Activated CD8-positive, alpha-beta memory T cell treated with anti-CD3 and anti-CD28 coated beads, Interleukin-2, amount 50 U/mL, for 1 hour (primary cell): ENCODE measurements around the gene CHCHD6.

Source experiments
- DNase-seq: peaks from one replicate; pipeline ENCODE4 v3.0.0-alpha.2; 2020; ENCODE audit errors: extremely low read depth

CHCHD6 gene

DNA sequence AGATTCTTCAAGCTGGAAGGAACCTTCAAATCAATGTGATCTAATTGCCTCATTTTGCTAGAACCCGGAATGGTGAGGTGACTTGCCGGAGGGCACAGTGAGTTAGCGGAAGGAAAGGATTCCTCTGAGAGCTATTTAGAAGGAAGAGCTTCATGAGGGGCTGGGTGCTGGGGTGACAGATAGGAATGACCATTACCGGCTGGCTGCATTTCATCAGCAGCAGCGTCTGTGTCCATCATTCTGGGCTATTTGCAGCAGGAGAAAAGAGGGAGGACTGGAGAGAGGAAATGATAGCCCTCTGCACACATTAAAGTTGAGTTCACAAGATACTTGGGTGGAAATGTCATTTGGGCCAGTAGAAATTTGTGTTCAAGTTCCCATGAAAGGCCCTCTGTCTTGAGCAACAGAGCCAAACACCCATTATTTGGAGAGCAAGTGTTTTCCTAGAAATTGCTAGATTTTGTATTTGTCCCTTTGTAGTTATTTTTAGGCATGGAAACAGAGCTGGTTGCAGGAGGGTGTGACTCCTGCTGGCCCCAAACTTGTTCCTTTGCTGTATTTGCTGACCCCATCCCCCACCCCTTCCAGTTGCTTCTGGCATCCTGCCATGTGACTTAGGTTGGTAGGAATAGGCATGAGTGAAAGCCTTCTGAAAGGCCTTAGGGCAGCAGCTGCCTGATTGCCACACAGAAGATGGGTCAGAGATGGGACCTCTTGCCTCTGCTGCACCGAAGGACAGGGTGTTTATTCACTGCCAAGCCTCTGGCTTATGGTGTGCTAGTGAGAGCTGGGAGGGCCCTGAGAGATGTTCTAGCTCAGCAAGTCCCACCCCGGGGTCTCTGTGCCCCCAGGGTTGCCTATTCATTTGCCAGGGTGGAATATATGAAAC lies 191.4 kb downstream of the CHCHD6 start:
- no peak for DNase-seq

DNA sequence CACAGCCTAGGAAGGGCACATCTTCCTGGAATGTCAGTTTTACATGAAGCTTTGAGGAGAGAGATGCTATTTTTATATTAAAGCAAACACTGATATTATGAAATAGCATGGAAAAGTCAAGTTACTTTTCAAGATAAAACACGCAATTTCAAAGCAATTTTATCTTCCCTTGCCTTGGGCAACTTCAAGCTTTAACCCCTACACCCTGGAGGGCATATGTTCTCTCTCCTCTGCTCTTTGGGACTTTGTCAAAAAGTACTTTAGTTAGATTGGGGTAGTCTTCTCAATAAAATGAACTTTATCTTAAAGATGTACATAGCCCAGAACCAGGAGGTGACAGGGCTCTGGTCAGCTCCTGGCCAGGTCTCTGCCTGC lies 192.0 kb downstream of the CHCHD6 start:
- no peak for DNase-seq

DNA sequence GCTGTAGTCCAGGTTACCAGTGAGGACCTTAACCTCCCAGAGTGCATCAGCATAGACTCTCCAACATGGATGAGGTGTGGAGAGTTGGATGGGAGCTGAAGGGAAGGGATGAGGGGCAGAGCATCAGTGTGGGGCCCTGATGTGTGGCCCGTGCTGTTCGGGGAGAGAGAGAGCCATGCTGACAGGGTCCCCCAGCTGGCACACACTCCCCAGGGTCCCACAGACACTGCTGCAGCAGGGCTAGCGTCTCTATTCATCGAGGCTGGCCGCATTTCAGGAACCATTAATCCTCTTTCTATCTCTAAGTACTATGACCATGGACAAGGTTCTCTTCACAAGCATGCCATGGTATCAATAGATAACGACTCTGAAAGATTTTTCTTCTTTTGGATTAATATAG lies 192.9 kb downstream of the CHCHD6 start:
- no peak for DNase-seq

DNA sequence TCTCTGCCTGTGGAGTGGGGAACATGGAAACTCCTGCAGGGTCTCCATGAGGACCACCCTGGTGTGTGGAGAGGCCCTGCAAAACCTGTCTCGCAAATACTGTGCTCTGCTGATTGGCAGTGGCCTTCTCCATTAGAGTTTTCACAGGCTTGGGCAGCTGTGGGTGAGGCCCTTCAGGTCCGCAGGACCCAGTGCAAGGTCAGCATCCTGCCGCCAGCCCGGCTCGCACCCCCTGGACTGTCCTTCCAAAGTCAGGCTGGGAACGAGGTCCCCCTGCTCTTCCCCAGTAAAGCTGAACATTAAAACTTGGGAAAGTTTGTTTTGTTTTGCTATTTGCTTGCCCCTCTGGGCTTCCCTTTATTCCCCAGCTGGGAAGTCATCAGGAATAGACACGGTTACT lies 193.9 kb downstream of the CHCHD6 start:
- no peak for DNase-seq

DNA sequence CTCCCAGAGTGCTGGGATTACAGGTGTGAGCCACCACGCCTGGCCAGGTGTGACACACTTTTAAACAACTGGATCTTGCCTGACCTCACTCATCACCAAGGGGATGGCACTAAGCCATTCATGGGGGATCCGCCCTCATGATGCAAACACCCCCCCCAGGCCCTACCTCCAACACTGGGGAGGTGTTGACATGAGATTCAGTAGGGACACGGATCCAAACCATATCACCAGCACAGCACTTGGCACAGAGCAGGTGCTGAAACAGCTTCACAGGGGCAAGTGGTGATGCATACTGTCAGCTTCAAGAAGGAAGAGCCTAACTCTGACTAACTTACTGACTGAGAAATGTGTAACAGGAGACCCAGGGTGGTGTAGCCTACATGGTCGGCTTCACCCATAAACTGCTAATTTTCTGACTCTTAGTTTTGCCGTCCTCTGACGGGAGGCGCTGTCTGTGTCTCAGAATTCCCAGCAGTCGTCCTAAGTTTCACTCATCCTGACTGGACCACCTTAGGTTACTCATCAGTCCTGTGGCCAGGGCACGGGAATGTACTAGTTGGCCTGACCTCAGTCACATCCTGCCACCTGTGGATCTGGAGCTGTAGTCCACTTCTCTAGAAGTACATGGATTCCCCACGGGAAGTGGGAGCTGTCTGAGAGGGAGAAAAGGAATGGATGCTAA lies 197.0 kb downstream of the CHCHD6 start:
- no peak for DNase-seq

DNA sequence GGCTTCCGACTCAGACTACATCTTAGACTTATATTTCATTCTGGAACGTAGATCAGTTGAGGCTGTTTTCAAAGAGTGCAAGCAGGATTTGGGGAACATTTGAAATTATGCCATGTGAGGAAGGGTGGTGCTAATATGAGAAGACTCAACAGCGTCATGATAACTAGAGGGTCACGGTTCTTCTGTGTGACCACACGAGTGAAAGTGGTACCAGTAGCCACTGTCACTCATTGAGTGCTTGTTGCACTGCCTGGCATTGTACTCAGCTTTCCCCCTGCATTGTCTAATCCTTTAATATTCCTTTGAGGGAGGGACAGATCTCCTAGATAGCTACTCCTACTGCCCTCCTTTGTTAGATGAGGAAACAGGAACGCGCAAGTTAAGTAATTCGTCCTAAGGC lies 197.6 kb downstream of the CHCHD6 start:
- DNase-seq, result no peak

DNA sequence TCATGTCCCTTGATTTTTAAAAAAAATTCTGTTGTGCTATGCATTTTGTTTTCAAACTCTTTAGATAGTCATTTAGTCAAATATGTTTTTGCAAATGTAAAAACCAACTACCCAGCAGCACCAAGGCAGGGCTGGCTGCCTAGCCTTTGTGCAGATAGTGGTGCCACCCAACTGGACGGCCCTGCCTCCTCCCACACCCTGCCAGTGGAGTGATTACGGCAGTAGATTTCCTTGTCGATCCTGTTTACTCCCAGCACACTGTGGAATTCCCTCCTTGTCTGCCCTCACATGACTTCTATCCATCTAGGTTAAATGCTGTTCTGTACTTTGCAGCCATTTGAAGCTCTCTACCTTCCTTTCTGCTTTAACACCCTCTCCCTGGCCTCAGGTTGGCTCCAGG lies 199.5 kb downstream of the CHCHD6 start:
- no peak for DNase-seq

DNA sequence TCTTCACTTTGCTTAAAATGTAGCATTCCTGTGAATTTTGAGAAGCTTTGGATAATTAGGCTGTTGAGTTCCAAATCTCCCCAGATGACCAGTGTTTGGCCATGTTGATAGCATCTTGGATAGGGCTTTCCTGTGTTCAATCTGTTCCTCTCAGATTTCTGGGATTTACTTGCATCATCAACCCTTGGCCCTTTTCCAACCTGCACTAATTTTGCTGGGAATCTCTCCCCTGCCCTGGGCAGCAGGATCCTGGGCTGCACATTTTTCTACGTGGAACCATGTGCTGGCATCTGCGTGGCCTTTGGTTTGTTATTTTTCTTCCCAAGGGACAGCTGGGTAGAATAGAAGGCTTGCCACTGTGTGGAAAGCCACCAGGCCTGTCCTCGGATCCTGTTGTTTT lies 203.5 kb downstream of the CHCHD6 start:
- DNase-seq, result no peak

DNA sequence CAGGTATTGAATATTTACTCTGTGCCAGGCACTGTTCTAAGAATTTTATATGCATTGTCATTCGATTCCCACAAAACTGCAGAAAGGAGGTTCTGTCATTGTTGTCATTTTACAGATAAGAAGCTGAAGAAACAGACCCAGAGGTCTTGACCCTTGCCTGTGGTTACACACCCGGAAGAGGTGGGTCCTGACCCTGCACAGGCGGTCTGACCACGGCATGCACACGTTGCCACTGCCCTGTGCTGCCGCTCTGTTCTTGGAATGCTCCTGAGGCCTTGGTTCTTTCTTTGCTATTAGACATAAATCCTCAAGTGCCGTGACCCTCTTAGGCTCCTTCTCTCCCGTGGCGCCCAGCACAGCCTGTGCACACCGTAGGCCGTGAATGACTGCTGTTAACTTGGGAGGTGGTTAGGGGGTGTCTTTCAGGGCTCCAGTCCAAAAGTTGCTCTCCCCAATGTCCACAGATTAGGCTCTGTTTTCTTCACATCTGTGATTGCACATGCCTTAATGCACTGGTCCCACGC lies 204.8 kb downstream of the CHCHD6 start:
- DNase-seq, result no peak

DNA sequence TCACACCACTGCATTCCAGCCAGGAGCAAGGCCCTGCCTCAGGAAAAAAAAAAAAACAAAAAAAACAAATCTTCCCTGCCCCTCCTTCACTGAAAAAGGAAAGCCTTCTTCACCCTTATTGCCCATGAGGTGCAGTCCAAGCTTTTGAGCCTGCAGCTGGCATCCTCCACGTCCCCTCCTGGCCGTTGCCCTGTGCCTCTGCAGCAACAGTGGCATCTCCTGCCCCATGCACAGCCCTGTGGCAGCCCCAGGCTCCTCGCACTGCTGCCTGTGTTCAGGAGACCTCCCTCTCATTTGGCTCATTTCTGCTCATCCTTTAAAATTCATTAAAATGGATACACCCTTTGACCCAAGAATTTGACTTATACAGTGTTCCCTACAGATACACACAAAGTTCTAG lies 206.2 kb downstream of the CHCHD6 start:
- DNase-seq, result no peak

DNA sequence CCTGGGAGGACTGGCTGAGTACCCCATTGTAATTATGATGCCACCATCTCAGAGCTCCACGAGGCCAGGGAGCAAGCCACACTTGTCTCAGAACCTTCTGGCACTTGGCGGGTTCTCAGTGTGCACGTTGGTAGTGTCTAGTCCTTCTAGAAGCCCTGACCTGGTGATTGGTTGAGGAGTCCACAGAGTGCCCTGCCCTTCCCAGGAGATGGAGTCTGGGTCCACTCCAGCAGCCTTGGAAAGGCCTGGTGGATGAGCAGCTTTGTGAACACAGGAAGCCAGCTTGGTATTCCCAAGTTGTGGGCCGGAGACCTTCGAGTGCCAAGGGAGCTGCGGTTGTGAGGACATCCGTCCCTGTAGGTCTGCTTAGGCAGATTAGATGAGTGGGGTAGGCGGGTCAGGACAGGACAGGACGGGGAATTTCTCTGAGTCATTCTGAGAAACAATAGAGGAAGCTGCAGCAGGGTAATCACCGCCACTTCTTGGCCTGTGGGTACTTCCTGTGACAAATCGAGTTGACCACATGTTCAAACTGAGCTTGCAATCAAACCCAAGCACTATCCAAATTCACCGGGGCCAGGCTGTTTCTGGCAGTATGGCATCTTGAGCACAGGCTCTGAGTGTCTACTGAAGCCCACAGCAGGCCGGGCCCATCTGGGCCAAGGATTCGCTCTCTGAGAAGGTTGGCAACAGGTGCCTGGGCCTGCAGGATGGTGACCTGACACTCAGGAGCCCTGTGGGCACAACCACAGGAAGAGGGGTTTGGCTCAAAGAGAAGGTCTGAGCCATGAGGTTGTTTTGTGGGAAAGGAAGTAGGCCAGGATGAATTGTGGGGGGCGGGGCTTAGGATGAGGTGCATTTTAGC lies 207.4 kb downstream of the CHCHD6 start:
- DNase-seq, result peak; percentile 26

DNA sequence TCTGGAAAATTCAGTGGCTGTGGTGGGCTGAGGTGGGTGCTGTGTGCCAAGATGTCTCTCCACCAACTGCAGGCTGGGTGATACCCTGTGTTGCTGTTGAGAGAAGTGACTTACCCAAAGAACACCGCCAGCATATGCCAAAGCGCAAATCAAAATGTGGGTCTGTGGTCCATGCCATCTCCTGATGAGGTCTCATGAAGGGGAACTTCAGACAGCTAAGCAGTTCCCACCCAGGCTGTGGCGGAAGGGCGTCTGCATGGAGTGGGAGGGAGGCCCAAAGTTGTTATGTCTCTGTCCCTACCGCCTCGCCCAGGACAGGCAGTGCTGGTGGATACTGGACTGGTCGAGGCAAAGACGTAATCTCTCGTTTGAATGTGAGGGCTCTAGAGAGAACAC lies 208.0 kb downstream of the CHCHD6 start:
- no peak for DNase-seq

DNA sequence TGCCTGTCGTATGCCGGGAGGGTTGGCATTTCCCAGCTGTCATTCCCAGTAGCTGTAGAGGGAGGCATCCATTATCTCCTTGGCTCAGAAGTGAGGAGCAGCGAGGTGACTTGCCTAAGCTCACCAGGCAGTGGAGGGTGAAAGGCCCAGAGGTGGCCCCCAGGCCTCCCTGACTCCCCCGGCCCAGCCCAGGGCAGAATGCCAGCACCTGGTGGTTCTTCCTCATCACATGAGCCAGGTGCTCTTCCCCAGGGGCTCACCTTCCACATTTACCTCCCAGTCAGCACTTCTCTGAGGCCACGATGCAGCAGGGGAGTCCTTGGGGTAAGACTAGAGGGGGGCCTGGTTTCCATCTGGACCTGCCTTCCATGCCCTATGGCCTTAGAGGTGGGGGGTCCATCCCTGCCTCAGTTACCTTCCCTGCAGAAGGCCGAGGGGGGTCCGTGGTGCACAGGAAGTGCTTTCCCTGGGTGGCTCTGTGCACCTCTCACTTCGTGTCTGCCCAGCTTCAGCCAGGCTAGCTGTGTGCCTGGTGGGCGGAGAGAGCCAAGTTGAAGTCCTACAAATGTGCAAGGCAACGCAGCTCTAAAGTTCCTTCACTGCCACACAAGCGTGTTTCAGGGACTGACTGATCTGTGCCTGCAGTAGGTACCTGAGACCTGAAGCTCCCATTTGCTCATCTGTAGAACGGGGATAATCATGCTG lies 208.6 kb downstream of the CHCHD6 start:
- no peak for DNase-seq

DNA sequence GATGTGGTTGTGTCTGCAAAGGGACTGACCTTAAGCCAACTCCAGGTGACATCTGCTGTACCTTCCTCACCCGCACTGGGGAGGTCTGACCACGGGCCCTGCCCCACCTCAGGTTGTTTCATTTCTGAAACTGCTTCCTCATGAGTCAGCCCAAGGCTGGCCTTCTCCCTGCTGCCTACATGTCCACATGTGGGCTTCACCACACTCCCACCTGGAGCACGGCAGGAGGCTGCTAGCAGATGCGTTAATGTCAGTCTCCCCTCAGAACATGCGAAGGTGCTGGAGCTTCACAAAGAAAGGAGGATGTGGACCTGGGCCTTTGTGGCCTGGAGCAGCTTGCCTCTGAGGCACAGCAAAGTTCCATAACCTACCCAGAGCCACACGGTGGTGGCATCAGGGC lies 209.5 kb downstream of the CHCHD6 start:
- DNase-seq, result no peak

DNA sequence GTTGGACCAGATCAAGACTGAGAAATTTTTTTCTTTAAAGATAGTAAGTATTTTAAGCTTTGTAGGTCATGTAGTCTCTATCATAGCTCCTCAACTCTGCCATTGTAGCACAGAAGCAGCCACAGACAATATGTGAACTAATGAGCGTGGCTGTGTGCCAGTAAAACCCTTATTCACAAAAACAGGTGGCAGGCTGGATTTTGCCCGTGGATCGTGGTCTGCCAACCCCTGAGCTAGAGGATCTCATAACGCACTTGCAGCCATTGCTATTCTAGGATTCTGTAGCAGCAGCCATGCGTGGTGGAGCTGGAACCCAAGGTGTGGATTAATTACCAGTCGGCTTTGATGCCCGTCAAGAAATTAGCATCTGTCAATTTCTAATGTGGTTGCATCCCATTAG lies 210.2 kb downstream of the CHCHD6 start:
- DNase-seq, result no peak

DNA sequence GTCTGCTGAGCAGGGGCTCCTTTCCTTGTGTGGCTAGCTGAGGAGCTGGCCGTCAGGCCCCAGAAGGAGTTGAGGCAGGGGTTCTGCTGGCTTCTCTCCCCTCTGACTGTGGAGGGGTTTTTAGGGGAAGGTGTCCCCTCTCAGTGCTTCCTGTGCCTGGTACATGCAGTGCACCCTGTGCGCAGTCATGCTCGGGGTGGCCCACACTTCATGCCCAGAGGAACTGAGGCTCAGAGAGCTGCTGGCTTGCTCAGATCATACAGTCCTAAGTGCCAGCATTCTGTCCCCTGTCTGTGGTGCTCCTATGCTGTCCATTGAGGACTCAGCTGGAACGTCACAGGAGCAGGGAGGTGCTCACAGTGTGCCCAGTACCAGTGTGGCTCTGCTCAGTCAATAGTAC lies 211.0 kb downstream of the CHCHD6 start:
- no peak for DNase-seq

DNA sequence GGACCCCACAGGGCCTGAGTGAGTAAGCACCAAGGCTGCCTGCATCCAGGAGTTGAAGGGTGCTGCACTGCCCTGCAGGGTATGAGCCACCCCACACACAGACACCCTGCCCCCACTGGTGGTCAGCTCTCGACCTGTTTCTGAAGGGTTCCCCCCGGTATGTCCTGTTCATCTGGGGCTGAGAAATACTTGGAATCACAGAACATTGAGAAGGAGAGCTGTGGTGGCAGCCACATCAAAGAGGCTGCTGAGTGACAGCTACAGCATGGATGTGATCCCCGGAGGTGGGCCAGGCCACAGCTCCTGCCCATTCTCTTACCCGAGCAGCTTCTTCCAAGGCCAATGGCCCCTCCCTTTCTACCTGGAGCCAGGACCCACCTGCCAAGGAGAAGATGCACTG lies 212.5 kb downstream of the CHCHD6 start:
- DNase-seq, result no peak

DNA sequence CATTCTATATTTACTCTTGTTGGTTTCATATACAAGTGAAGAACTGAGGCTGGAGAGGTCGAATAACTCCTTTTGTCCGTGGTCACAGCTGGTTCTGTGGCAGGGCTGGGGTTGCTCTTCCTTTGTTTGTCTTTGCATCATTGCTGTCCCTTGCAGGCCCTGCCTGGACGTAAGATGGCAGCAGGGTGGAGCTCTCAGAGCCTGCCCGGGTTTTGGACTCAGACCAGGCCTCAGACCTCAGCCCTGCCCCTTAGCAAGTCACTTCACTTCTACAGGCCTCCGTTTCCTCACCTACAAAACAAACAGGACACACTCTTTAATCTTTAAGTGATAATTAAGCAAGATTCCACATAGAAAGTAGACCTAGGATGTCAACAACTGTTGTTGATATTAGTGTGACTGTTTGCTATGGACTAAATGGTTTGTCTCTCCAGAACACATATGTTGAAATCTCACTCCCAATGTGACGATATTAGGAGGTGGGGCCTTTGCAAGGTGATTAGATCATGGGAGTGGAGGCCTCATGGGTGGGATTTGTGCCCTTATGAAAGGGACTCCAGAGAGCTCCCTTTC lies 213.3 kb downstream of the CHCHD6 start:
- no peak for DNase-seq

DNA sequence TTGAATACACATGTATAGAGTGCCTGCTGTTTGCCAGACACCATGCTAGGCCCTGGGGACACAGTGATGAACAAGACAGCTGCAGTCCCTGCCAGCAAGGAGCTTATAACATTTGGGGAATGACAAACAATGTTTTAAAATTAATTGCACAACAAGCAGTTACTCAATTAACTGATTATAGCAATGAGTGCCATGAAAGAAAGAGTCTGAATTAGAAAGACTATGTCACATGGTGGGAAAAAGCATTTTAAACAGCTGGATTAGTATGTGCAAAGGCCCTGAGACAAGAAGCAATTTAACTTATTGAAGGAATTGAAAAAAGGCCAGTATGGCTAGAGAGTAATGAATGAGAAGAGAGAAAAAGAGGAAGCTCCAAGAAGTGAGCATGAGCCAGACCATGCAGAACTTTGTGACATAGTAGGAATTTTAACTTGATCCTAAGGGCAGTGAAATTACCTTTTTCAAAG lies 214.3 kb downstream of the CHCHD6 start:
- no peak for DNase-seq

DNA sequence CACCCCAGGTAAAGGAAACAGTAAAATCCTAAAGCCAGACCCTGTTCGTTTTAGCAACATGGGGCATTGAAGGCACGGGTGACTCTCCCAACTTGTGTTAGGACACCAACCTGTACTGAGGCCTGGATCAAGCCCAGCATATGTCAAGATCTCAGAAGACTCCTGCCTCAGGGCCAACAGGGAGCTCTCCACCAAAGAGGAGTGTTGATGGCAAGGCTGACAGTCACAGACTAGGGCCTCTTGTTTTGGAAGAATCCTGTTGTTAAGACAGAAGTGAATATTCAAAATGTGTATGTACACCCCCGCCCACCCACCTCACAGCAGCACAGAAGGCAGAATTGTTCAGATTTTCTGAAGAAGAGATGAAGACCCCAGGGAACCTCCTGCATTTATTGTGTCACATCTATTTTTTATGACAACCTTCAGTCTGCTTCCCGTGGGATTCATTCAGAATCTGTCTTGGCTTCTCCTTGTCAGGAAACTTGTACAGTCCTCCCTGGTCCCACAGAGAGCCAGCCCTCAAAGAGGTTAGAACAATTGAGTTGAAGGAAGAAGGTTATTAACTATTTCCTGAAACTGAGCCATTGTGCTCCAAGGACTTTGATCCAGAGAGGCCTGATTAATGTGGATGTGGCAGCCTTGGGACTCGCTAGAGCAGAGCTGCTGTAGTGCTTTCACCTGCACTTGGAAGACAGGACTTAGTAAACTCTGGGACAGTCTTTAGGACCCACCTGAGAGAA lies 217.2 kb downstream of the CHCHD6 start:
- no peak for DNase-seq
